Activated B cell treated with CpG ODN at 0.5 μM for 24 hours (primary cell): Measurements from ENCODE around the gene OR9Q1. TPM values are rescaled to one million over a fixed set of nuclear protein-coding genes. Genes with fewer than 3 reads are reported as not detected.
"Not testable (repeated sequence)": the region's sequence is repeated elsewhere in the genome, so short reads cannot be mapped to it uniquely, and the experiment has no call there.

Experiments
- ATAC-seq: fragments of 200-7000 bp; cut with Tn5 transposase; one replicate; pipeline ENCODE4 v1.10.0; 2021; ENCODE audit warnings: low read depth, mild to moderate bottlenecking, moderate library complexity
- CTCF ChIA-PET: fragments of 350-600 bp; sonication (Branson Sonifier 250); formaldehyde crosslinking; loops from one replicate; lab custom pipeline; 2021; ENCODE audit warnings: antibody characterized with exemption; lab: Charles Lee
- POLR2A ChIA-PET: fragments of 350-600 bp; sonication (Branson Sonifier 250); formaldehyde crosslinking; loops from one replicate; lab custom pipeline; 2021; ENCODE audit warnings: antibody characterized with exemption; lab: Charles Lee
- DNase-seq: peaks from one replicate; pipeline ENCODE4 v3.0.0; 2022
- H3K27ac Mint-ChIP-seq: one replicate; pipeline ENCODE4 v1.8.0; 2020; ENCODE audit warnings: mixed read lengths
- H3K27me3 Mint-ChIP-seq: one replicate; pipeline ENCODE4 v1.8.0; 2021; ENCODE audit warnings: mixed read lengths
- H3K36me3 Mint-ChIP-seq: one replicate; pipeline ENCODE4 v1.8.0; 2021; ENCODE audit warnings: low read depth, mixed read lengths
- H3K4me1 Mint-ChIP-seq: one replicate; pipeline ENCODE4 v1.8.0; 2021; ENCODE audit warnings: mixed read lengths
- H3K4me3 Mint-ChIP-seq: one replicate; pipeline ENCODE4 v1.8.0; 2020; ENCODE audit warnings: mild to moderate bottlenecking, mixed read lengths
- H3K9me3 Mint-ChIP-seq: one replicate; pipeline ENCODE4 v1.8.0; 2020; ENCODE audit warnings: mixed read lengths
- CTCF ChIP-seq: fragments of 200-600 bp; IDR thresholded peaks from one replicate; pipeline ENCODE4 v1.8.0; 2022; ENCODE audit warnings: antibody characterized with exemption, mild to moderate bottlenecking
- intact Hi-C: fragments of 100-400 bp; cut with micrococcal nuclease; formaldehyde crosslinking; loops from one replicate; pipeline ENCODE4 v1.15.1; 2024
- total RNA-seq: library from RNA; stranded (reverse); gene quantifications from 2 replicates; pipeline ENCODE4 v1.2.3, GENCODE V29; 2022

The OR9Q1 gene
- total RNA-seq, 1 donor from 2014 or later, result not detected

GRCh38 chr11:57983191-57983590 lies 40.5 kb upstream of the OR9Q1 start:
- no peak for DNase-seq
- ChIA-PET CTCF (no interaction called here), POLR2A (no interaction called here)
- ATAC-seq, result no peak
- Mint-ChIP-seq H3K4me1 (no peaks in the 10 kb centered on the region), H3K27me3 (peaks cover 2% of the 10 kb centered on the region), H3K4me3 (no peak overlapping the region), H3K36me3 (no peaks in the 10 kb centered on the region), H3K9me3 (peaks cover 6% of the 10 kb centered on the region), H3K27ac (no peak overlapping the region)
- no peak for TF ChIP-seq CTCF
- intact Hi-C loops, result no loop called here

- H3K9me3 Mint-ChIP-seq, CTCF ChIA-PET, DNase-seq, intact Hi-C loops, H3K36me3 Mint-ChIP-seq, POLR2A ChIA-PET, H3K4me1 Mint-ChIP-seq, H3K4me3 Mint-ChIP-seq, H3K27ac Mint-ChIP-seq, ATAC-seq: not testable (repeated sequence)
- H3K27me3 Mint-ChIP-seq, result peaks cover 16% of the 10 kb centered on the region
Measured at GRCh38 chr11:57999523-57999922, 24.2 kb upstream of the OR9Q1 start.

GRCh38 chr11:58000021-58000420 lies 23.7 kb upstream of the OR9Q1 start:
- ATAC-seq, CTCF ChIA-PET, intact Hi-C loops: not testable (repeated sequence)

GRCh38 chr11:58000699-58001098 lies 23.0 kb upstream of the OR9Q1 start:
- no peak for TF ChIP-seq CTCF
- no peaks in the 10 kb centered on the region for H3K9me3 Mint-ChIP-seq
- DNase-seq (no peak), ATAC-seq (no peak)
- H3K27ac Mint-ChIP-seq, result no peak overlapping the region
- intact Hi-C loops, result no loop called here
- H3K27me3 Mint-ChIP-seq, result peaks cover 19% of the 10 kb centered on the region
- H3K36me3 Mint-ChIP-seq, result no peaks in the 10 kb centered on the region
- POLR2A ChIA-PET, result no interaction called here
- CTCF ChIA-PET, result no interaction called here
- H3K4me3 Mint-ChIP-seq, result no peak overlapping the region
- no peaks in the 10 kb centered on the region for H3K4me1 Mint-ChIP-seq

More at GRCh38 chr11:58000021-58000420, 23.7 kb upstream of the OR9Q1 start:
- DNase-seq, H3K9me3 Mint-ChIP-seq, H3K27ac Mint-ChIP-seq, H3K4me3 Mint-ChIP-seq, H3K4me1 Mint-ChIP-seq, POLR2A ChIA-PET, H3K36me3 Mint-ChIP-seq: not testable (repeated sequence)
- peaks cover 16% of the 10 kb centered on the region for H3K27me3 Mint-ChIP-seq

GRCh38 chr11:58003036-58003435 lies 20.6 kb upstream of the OR9Q1 start:
- Mint-ChIP-seq H3K27me3 (peaks cover 23% of the 10 kb centered on the region), H3K9me3 (no peaks in the 10 kb centered on the region), H3K27ac (no peak overlapping the region), H3K36me3 (no peaks in the 10 kb centered on the region), H3K4me3 (no peak overlapping the region), H3K4me1 (no peaks in the 10 kb centered on the region)
- ATAC-seq (no peak), DNase-seq (no peak)
- intact Hi-C loops, result no loop called here
- CTCF ChIA-PET, result no interaction called here
- POLR2A ChIA-PET, result no interaction called here
- no peak for TF ChIP-seq CTCF

- POLR2A ChIA-PET, result no interaction called here
- no peak for TF ChIP-seq CTCF
- ATAC-seq, result no peak
- no peaks in the 10 kb centered on the region for H3K4me1 Mint-ChIP-seq
- CTCF ChIA-PET, result no interaction called here
- H3K9me3 Mint-ChIP-seq, result no peaks in the 10 kb centered on the region
- H3K4me3 Mint-ChIP-seq, result no peak overlapping the region
- no peak overlapping the region for H3K27ac Mint-ChIP-seq
- no peak for DNase-seq
- no peaks in the 10 kb centered on the region for H3K36me3 Mint-ChIP-seq
- H3K27me3 Mint-ChIP-seq, result peaks cover 23% of the 10 kb centered on the region
- intact Hi-C loops, result no loop called here
Measured at GRCh38 chr11:58003591-58003990, 20.1 kb upstream of the OR9Q1 start.
